Heart right ventricle (tissue), 16 donors: ENCODE results near the gene MUC13. TPM values are rescaled to one million over a fixed set of nuclear protein-coding genes. Genes with fewer than 3 reads are reported as not detected.

Experiments used
- ATAC-seq, 8 donors: fragments of 200-7000 bp; cut with Tn5 transposase; one replicate each; pipeline ENCODE4 v1.9.1; 2020; ENCODE audit warnings: mild to moderate bottlenecking in 8 of 8, moderate library complexity in 8 of 8, moderate number of reproducible peaks in 1 of 8
- DNase-seq, 2 donors: peaks; one replicate each; pipeline ENCODE4 v3.0.0-alpha.2; 2020
- H3K27ac ChIP-seq, 10 donors: fragments of 200-600 bp; sonication (generic) in 2 of 10; one replicate each; pipeline versions ENCODE4 v1.5.0 to v1.8.0; 2020 to 2022; ENCODE audit warnings: mild to moderate bottlenecking in 3 of 10
- H3K27me3 ChIP-seq, 7 donors: fragments of 200-600 bp; one replicate each; pipeline ENCODE4 v1.8.0; 2021 to 2022; ENCODE audit warnings: mild to moderate bottlenecking in 2 of 7
- H3K36me3 ChIP-seq, 9 donors: fragments of 200-600 bp; sonication (generic) in 1 of 9; one replicate each; pipeline versions ENCODE4 v1.5.0 to v1.8.0; 2020 to 2022; ENCODE audit warnings: mild to moderate bottlenecking in 2 of 9
- H3K4me1 ChIP-seq, 9 donors: fragments of 200-600 bp; sonication (generic) in 1 of 9; one replicate each; pipeline versions ENCODE4 v1.5.0 to v1.8.0; 2020 to 2022; ENCODE audit warnings: mild to moderate bottlenecking in 4 of 9
- H3K4me3 ChIP-seq, 10 donors: fragments of 200-600 bp; sonication (generic) in 2 of 10; one replicate each; pipeline versions ENCODE4 v1.5.0 to v1.8.0; 2020 to 2022; ENCODE audit warnings: mild to moderate bottlenecking in 7 of 10, moderate library complexity in 2 of 10
- H3K9me3 ChIP-seq, 11 donors: fragments of 200-600 bp in 10 of 11; sonication (generic) in 2 of 11; one replicate each; pipeline versions ENCODE4 v1.5.0 to v1.8.0; 2013 to 2022; ENCODE audit warnings: mild to moderate bottlenecking in 2 of 11, control low read depth in 1 of 11, moderate library complexity in 1 of 11
- WGBS, 2 donors: extraction: QIAGEN DNeasy Blood & Tissue Kit; methylation state at CpG; one replicate each; pipeline ENCODE4 v1.1.7; 2013; ENCODE audit warnings: inconsistent platforms in 1 of 2; 5-methylcytosine and 5-hydroxymethylcytosine counted together
- intact Hi-C, 10 donors: fragments of 100-400 bp; cut with DNase I; formaldehyde crosslinking; loops; one replicate each; pipeline versions ENCODE4 v1.11.1 to v1.14.2; 2022
- polyA plus RNA-seq, 2 donors: library from polyadenylated mRNA; stranded (reverse); fragments of 200-250 nt; gene quantifications; one replicate each; pipeline ENCODE4 v1.2.3, GENCODE V29; 2013
- total RNA-seq, 10 donors: library from RNA; stranded (reverse); fragmentation: NEBNext Ultra II Directional in 3 of 10; extraction: Animal tissue kit (Norgen Biotek cat#: 25700) in 3 of 10; gene quantifications; one replicate each; pipeline versions ENCODE4 v1.2.1 to v1.2.4, GENCODE V29; 2021 to 2023
- TF ChIP-seq, protein P1 (sequence below), 9 donors: fragments of 200-600 bp; sonication (generic) in 2 of 9; IDR thresholded peaks; one replicate each; pipeline versions ENCODE4 v1.5.0 to v1.8.0; 2021 to 2022; ENCODE audit warnings: antibody characterized with exemption in 9 of 9, mild to moderate bottlenecking in 5 of 9, moderate library complexity in 1 of 9
- donor health status: Arrhythmogenic right ventricular cardiomyopathy.
- donor health status: ischemic (EF 13 %, LVEDD 7.1; RV severe dilation, severe dysfunction).
- donor health status: healthy with polysubstance abuse.
- donor health status: DM: no; HTN: yes; CAD: no.
- donor health status: DM: no; HTN: no; CAD: no.
- donor health status: ischemic (EF 25% LVEDD 6.9; RV normal size, moderate dysfunction).
- donor health status: ischemic (EF 25% LVEDD 5.7; RV mildly dilated, moderate dysfunction).
- donor health status: healthy.
- donor health status: DM: yes; HTN: yes; CAD: no.
- donor health status: Ischemic cardiomyopathy.
- donor health status: ischemic (EF 35%, LVEDD 5.7; RV mildly dilated, moderate dysfunction).
- donor health status: nonischemic (EF 11% LVEDD 7.7; RV severe dilation, severe dysfunction).
- donor health status: DM: yes; HTN: yes; CAD: no.
- donor health status: PGD.
- donor health status: ischemic (EF 29% LVEDD 5.4; RV normal size, mild dysfunction).
- donor health status: nonischemic (EF 23%, LVEDD 6.1; RV moderate dilation, normal function).

Gene MUC13
- total and polyA plus RNA-seq, 12 donors = 0.03 to 0.41 (median 0.37) TPM; not detected in 9

DNA sequence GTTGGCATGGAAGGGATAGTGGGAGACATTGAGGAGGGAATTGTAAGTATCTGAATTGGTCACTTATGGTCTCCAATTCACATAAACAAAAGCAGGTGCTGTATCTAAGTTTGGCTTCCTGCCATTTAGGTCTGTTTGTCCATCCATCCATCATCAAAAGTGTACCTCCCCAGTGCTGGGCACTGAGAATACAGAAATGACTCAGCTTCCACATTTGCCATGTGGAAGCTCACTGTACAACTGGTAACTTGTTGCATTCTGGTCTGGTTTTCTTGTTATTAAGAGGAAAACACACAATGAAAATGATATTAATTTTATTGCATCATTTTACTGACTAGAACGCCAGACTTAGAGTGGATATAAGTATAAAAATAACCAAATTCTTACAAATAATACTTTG, 30.9 kb upstream of the MUC13 start:
- WGBS, 2 donors = 88 to 94% methylated on average over 1 of the region's 1 CpG
- DNase-seq = no peak
- Histone ChIP-seq H3K9me3 (no peaks in the 10 kb centered on the region), H3K27ac (peak overlapping the region in 1 of 10 donors; percentile 24), H3K4me3 (no peak overlapping the region), H3K36me3 (peaks cover 0 to 39% (median 20%) of the 10 kb centered on the region in 9 donors), H3K27me3 (no peaks in the 10 kb centered on the region), H3K4me1 (peaks cover 0 to 53% (median 18%) of the 10 kb centered on the region in 9 donors)
- no peak for ATAC-seq
- TF ChIP-seq, protein P1, sequence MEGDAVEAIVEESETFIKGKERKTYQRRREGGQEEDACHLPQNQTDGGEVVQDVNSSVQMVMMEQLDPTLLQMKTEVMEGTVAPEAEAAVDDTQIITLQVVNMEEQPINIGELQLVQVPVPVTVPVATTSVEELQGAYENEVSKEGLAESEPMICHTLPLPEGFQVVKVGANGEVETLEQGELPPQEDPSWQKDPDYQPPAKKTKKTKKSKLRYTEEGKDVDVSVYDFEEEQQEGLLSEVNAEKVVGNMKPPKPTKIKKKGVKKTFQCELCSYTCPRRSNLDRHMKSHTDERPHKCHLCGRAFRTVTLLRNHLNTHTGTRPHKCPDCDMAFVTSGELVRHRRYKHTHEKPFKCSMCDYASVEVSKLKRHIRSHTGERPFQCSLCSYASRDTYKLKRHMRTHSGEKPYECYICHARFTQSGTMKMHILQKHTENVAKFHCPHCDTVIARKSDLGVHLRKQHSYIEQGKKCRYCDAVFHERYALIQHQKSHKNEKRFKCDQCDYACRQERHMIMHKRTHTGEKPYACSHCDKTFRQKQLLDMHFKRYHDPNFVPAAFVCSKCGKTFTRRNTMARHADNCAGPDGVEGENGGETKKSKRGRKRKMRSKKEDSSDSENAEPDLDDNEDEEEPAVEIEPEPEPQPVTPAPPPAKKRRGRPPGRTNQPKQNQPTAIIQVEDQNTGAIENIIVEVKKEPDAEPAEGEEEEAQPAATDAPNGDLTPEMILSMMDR (IDR thresholded peaks at IDR 0.05) = no peak
- intact Hi-C loops = no loop called here

DNA sequence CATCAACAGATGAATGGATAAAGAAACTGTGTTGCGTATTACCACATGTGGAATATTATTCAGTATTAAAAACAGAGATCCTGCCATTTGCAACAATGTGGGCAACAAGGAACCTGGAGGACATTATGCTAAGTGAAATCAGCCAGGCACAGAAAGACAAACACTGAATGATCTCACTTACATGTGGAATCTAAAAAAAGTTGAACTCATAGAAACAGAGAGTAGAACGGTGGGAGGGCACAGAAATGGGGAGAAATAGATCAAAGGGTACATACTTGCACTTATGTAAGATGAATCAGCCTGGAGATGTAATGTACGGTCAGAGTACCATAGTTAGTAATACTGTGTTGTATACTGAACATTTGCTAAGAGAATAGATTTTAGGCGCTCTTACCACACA, 29.8 kb upstream of the MUC13 start:
- Histone ChIP-seq H3K4me1 (peaks cover 0 to 47% (median 18%) of the 10 kb centered on the region in 9 donors), H3K36me3 (peaks cover 0 to 29% (median 10%) of the 10 kb centered on the region in 9 donors), H3K4me3 (no peak overlapping the region), H3K27ac (peak overlapping the region in 3 of 10 donors; percentile 22 to 34 (median 31)), H3K27me3 (no peaks in the 10 kb centered on the region), H3K9me3 (no peaks in the 10 kb centered on the region)
- ATAC-seq = no peak
- WGBS, 2 donors = 73% methylated on average over 4 of the region's 4 CpGs
- intact Hi-C loops = no loop called here
- DNase-seq = no peak
- TF ChIP-seq, protein P1 (IDR thresholded peaks at IDR 0.05) = no peak

DNA sequence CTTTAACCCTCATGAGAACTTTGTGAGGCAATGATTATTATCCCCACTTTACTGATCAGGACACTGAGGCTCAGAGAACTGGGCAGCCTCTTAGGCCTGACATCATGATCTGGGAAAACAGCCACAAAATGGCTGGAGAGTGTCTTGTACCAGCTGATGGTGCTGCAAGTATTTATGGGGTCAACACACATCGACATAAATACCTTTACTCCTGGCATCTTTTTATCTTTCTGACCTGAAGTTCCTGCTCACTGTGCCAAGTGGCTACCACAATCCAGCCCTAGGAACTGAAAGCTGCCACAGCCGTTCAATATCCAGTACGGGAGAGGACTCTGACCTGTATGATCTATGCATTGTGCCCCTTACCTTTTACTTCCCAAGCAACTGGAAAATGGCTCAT, 29.2 kb upstream of the MUC13 start:
- 22 to 29% methylated on average over 3 of the region's 3 CpGs for WGBS, 2 donors
- H3K27ac ChIP-seq = peak overlapping the region in 3 of 10 donors; percentile 22 to 34 (median 31)
- intact Hi-C loops = no loop called here

DNA sequence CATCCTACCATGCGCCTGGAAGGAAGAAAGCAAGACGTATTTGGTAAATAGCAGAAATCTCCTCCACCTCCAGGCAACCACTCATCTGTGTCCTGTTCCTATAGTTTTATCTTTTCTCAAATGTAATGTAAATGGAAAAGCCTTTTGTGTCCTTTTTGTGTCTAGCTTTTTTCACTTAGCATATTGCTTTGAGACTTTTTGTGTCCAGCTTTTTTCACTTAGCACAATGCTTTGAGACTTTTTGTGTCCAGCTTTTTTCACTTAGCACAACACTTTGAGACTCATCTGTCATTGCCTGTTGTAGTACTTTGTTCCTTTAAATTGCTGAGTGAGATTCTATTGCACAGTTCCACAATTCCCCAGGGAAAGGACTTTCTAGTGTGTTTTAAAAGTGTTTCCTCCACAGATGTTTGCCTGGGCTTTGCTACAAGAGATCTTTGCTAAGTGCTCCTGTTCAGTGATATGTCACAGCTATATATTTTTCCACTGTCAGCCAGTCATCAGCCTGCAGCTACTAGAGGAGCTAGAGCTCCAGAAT, 27.9 kb upstream of the MUC13 start:
- no peak for ATAC-seq
- Histone ChIP-seq H3K9me3 (no peaks in the 10 kb centered on the region), H3K27me3 (no peaks in the 10 kb centered on the region), H3K27ac (no peak overlapping the region), H3K4me3 (no peak overlapping the region), H3K4me1 (peaks cover 0 to 34% (median 18%) of the 10 kb centered on the region in 9 donors), H3K36me3 (peaks cover 0 to 10% (median 0%) of the 10 kb centered on the region in 9 donors)
- no peak for DNase-seq
- intact Hi-C loops = no loop called here
- 91 to 95% methylated on average over 2 of the region's 2 CpGs for WGBS, 2 donors
- TF ChIP-seq, protein P1 (IDR thresholded peaks at IDR 0.05) = no peak

More for the DNA sequence above, 29.2 kb upstream of the MUC13 start:
- ATAC-seq (peak in 5 of 8 donors; percentile 37 to 71 (median 45)), DNase-seq (no peak)
- no peak overlapping the region for H3K4me3 ChIP-seq
- H3K36me3 ChIP-seq = peaks cover 0 to 23% (median 3%) of the 10 kb centered on the region in 9 donors
- no peaks in the 10 kb centered on the region for H3K27me3 ChIP-seq
- H3K4me1 ChIP-seq = peaks cover 0 to 41% (median 18%) of the 10 kb centered on the region in 9 donors
- H3K9me3 ChIP-seq = no peaks in the 10 kb centered on the region
- TF ChIP-seq, protein P1 (IDR thresholded peaks at IDR 0.05) = no peak
